ENCODE data around the gene SEMA4B.

DNA sequence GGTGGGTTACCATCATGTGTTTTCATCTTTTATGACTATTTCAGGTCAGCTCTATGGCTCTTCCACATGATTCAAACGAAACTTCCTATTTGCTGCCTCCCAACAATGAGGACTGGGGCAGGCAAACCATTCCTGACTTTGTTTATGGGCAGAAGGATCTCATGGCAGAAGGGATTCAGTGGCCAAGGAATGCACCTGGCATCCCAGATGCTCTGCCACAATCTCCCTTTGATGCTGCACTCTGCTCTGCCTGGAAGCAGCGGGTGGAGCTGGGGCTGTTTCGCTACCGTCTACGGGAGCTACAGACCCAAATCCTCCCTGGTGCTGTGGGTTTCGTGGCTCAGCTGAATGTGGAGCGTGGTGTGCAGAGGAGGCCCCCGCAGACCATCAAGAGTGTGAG is 39.7 kb downstream of the SEMA4B start:
- TF ChIP-seq, protein P1, sequence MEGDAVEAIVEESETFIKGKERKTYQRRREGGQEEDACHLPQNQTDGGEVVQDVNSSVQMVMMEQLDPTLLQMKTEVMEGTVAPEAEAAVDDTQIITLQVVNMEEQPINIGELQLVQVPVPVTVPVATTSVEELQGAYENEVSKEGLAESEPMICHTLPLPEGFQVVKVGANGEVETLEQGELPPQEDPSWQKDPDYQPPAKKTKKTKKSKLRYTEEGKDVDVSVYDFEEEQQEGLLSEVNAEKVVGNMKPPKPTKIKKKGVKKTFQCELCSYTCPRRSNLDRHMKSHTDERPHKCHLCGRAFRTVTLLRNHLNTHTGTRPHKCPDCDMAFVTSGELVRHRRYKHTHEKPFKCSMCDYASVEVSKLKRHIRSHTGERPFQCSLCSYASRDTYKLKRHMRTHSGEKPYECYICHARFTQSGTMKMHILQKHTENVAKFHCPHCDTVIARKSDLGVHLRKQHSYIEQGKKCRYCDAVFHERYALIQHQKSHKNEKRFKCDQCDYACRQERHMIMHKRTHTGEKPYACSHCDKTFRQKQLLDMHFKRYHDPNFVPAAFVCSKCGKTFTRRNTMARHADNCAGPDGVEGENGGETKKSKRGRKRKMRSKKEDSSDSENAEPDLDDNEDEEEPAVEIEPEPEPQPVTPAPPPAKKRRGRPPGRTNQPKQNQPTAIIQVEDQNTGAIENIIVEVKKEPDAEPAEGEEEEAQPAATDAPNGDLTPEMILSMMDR (IDR thresholded peaks at IDR 0.05) = no peak
- TF ChIP-seq EZH2 (IDR thresholded peaks at IDR 0.05; ENCODE audit: borderline replicate concordance, insufficient read depth, low read depth, low read length, poor library complexity, severe bottlenecking) = no peak
